ENCODE data around the gene FLOT1. TPM values are rescaled to one million over a fixed set of nuclear protein-coding genes. Genes with fewer than 3 reads are reported as not detected.

The FLOT1 gene
- total RNA-seq, 2 experiments from 2014 or later = 31.6 TPM

- intact Hi-C loops (cut with DNase I, micrococcal nuclease) = loop anchor here (1.0 to 2.0 kb wide), 5 partner anchors 9 to 318 kb away; no protein-coding TSS in a partner anchor
- TF ChIP-seq CTCF (IDR thresholded peaks at IDR 0.05) = peak; percentile 84
- H3K27me3 ChIP-seq (ENCODE audit: control insufficient read depth in 1 of 2, insufficient read depth in 2 of 2, low read length in 2 of 2) = no peaks in the 10 kb centered on the region
- ATAC-seq (ENCODE audit: poor library complexity) = peak; percentile 99
- Mint-ChIP-seq H3K4me1 (ENCODE audit: low read depth) (peaks cover 46% of the 10 kb centered on the region), H3K27ac (peak overlapping the region; percentile 67), H3K36me3 (ENCODE audit: low read depth) (peaks cover 61% of the 10 kb centered on the region), H3K27me3 (no peaks in the 10 kb centered on the region), H3K4me3 (peak overlapping the region; percentile 50), H3K9me3 (no peaks in the 10 kb centered on the region)
- DNase-seq = peak; percentile 74 to 92 (median 84)
- ChIA-PET POLR2A (interaction anchor here (0.6 to 1.9 kb wide), 21 partner anchors 9 to 363 kb away, joined by 3 to 18 read pairs (median 5); partner anchors contain the start of genes ABCF1, DHX16, FLOT1 and GNL1), CTCF (interaction anchor here (0.6 to 20.2 kb wide), 44 partner anchors 9 to 361 kb away, joined by 3 to 526 read pairs (median 5); partner anchors contain the start of genes ATAT1, C6orf136, DHX16 and FLOT1)
- no peaks in the 10 kb centered on the region for H3K9me3 ChIP-seq (ENCODE audit: control insufficient read depth in 1 of 2, insufficient read depth in 1 of 2, low read length in 2 of 2)
- H3K4me3 ChIP-seq (ENCODE audit: low read length) = peak overlapping the region; percentile 25
- peaks cover 72% of the 10 kb centered on the region for H3K36me3 ChIP-seq (ENCODE audit: insufficient read depth, low read length)
- H3K4me1 ChIP-seq (ENCODE audit: insufficient read depth, low read length) = peaks cover 36% of the 10 kb centered on the region
- peak overlapping the region in 1 of 2 donors; percentile 14 for H3K27ac ChIP-seq (ENCODE audit: low read depth in 1 of 2, low read length in 2 of 2)
Observed at GRCh38 chr6:30730601-30731435, 11.7 kb downstream of the FLOT1 start.

- Mint-ChIP-seq H3K27me3 (no peaks in the 10 kb centered on the region), H3K4me3 (no peak overlapping the region), H3K4me1 (ENCODE audit: low read depth) (peaks cover 59% of the 10 kb centered on the region), H3K9me3 (no peaks in the 10 kb centered on the region), H3K27ac (peak overlapping the region; percentile 75), H3K36me3 (ENCODE audit: low read depth) (peaks cover 78% of the 10 kb centered on the region)
- no peaks in the 10 kb centered on the region for H3K27me3 ChIP-seq (ENCODE audit: control insufficient read depth in 1 of 2, insufficient read depth in 2 of 2, low read length in 2 of 2)
- POLR2A ChIA-PET = interaction anchor here (0.6 to 0.8 kb wide), 6 partner anchors 14 to 883 kb away, joined by 3 to 5 read pairs (median 3); partner anchors contain the start of gene FLOT1
- no peak for ATAC-seq (ENCODE audit: poor library complexity)
- H3K36me3 ChIP-seq (ENCODE audit: insufficient read depth, low read length) = peaks cover 79% of the 10 kb centered on the region
- H3K27ac ChIP-seq (ENCODE audit: low read depth in 1 of 2, low read length in 2 of 2) = peak overlapping the region in 1 of 2 donors; percentile 29
- no peak for DNase-seq
- CTCF ChIA-PET = interaction anchor here (0.7 to 20.2 kb wide), 2 partner anchors 49 to 82 kb away, joined by 3 to 526 read pairs; partner anchors contain the start of gene DHX16
- no peak for TF ChIP-seq CTCF (IDR thresholded peaks at IDR 0.05)
- no peak overlapping the region for H3K4me3 ChIP-seq (ENCODE audit: low read length)
- peaks cover 46% of the 10 kb centered on the region for H3K4me1 ChIP-seq (ENCODE audit: insufficient read depth, low read length)
- H3K9me3 ChIP-seq (ENCODE audit: control insufficient read depth in 1 of 2, insufficient read depth in 1 of 2, low read length in 2 of 2) = no peaks in the 10 kb centered on the region
- intact Hi-C loops (cut with DNase I, micrococcal nuclease) = no loop called here
Observed at GRCh38 chr6:30727920-30728553, 14.4 kb downstream of the FLOT1 start.

Measured in CD4-positive, alpha-beta T cell (primary cell).